CD14-positive monocyte (primary cell): ENCODE measurements around the gene BID. TPM values are rescaled to one million over a fixed set of nuclear protein-coding genes. Genes with fewer than 3 reads are reported as not detected.
A peak's percentile ranks its signal among the peaks of the same experiment; 100 is the strongest.

ENCODE experiments used
- DNase-seq, 3 donors: peaks; one replicate each; pipeline ENCODE4 v3.0.0-alpha.2; 2011 to 2022
- H2AFZ ChIP-seq: 2 replicates; pipeline ENCODE4 v1.6.0; 2012; ENCODE audit warnings: mild to moderate bottlenecking, low read depth, low read length, inconsistent platforms; ENCODE audit not compliant: insufficient read depth, poor library complexity, severe bottlenecking
- H3K27ac ChIP-seq, 2 donors: 1 replicate in 1 of 2; 2 replicates in 1 of 2; pipeline ENCODE4 v1.5.1; 2012 to 2013; ENCODE audit warnings: low read length in 2 of 2, control low read depth in 1 of 2, inconsistent platforms in 1 of 2, low read depth in 1 of 2, mild to moderate bottlenecking in 1 of 2
- H3K27me3 ChIP-seq, 2 donors: one replicate each; pipeline versions ENCODE4 v1.6.0 to v1.6.1; 2011 to 2013; ENCODE audit warnings: low read length in 2 of 2; ENCODE audit not compliant: control insufficient read depth in 2 of 2, insufficient read depth in 2 of 2
- H3K36me3 ChIP-seq, 2 donors: replicated peaks in 1 of 2; 1 replicate in 1 of 2; 2 replicates in 1 of 2; pipeline versions ENCODE4 v1.5.1 to v1.6.1; 2012 to 2013; ENCODE audit warnings: low read length in 2 of 2, control low read depth in 1 of 2, inconsistent platforms in 1 of 2, mild to moderate bottlenecking in 1 of 2; ENCODE audit not compliant: insufficient read depth in 2 of 2, control insufficient read depth in 1 of 2
- H3K4me1 ChIP-seq, 2 donors: 1 replicate in 1 of 2; 2 replicates in 1 of 2; pipeline versions ENCODE4 v1.5.1 to v1.6.1; 2012 to 2013; ENCODE audit warnings: low read length in 2 of 2, control low read depth in 1 of 2, inconsistent platforms in 1 of 2, mild to moderate bottlenecking in 1 of 2, moderate library complexity in 1 of 2; ENCODE audit not compliant: insufficient read depth in 2 of 2, control insufficient read depth in 1 of 2
- H3K4me2 ChIP-seq: replicated peaks from 2 replicates; pipeline ENCODE3; 2012; ENCODE audit warnings: low read length, moderate library complexity, mild to moderate bottlenecking; ENCODE audit not compliant: poor library complexity, severe bottlenecking; ENCODE audit errors: extremely low read depth
- H3K4me3 ChIP-seq, 3 experiments: fragments of 200-600 bp in 1 of 3; sonication (generic) in 1 of 3; replicated peaks in 1 of 3; 1 replicate in 2 of 3; 2 replicates in 1 of 3; pipeline ENCODE4 v1.5.1; 2011 to 2013; ENCODE audit warnings: low read length in 3 of 3, mild to moderate bottlenecking in 3 of 3, control low read depth in 2 of 3, low read depth in 2 of 3, inconsistent platforms in 1 of 3, moderate library complexity in 1 of 3
- H3K79me2 ChIP-seq: 2 replicates; pipeline ENCODE4 v1.6.0; 2012; ENCODE audit warnings: mild to moderate bottlenecking, control low read depth, inconsistent platforms, low read length, moderate library complexity; ENCODE audit not compliant: insufficient read depth
- H3K9ac ChIP-seq: 2 replicates; pipeline ENCODE4 v1.6.0; 2017; ENCODE audit warnings: low read length, mild to moderate bottlenecking; ENCODE audit not compliant: insufficient read depth, poor library complexity, severe bottlenecking
- H3K9me3 ChIP-seq, 2 donors: replicated peaks in 1 of 2; 1 replicate in 1 of 2; 2 replicates in 1 of 2; pipeline versions ENCODE4 v1.5.1 to v1.6.1; 2012 to 2013; ENCODE audit warnings: low read length in 2 of 2, control low read depth in 1 of 2; ENCODE audit not compliant: control insufficient read depth in 1 of 2, insufficient read depth in 1 of 2
- H4K20me1 ChIP-seq: 2 replicates; pipeline ENCODE4 v1.6.0; 2012; ENCODE audit warnings: mild to moderate bottlenecking, low read length, control low read depth, moderate library complexity; ENCODE audit not compliant: insufficient read depth
- H3K27ac Mint-ChIP-seq, 7 donors: one replicate each; pipeline ENCODE4 v1.8.0; 2020; ENCODE audit warnings: mild to moderate bottlenecking in 7 of 7, mixed read lengths in 7 of 7, moderate library complexity in 6 of 7, inconsistent platforms in 2 of 7
- H3K27me3 Mint-ChIP-seq, 3 donors: one replicate each; pipeline ENCODE4 v1.8.0; 2021 to 2022; ENCODE audit warnings: low read depth in 3 of 3, mild to moderate bottlenecking in 3 of 3, mixed read lengths in 3 of 3, moderate library complexity in 3 of 3, inconsistent platforms in 1 of 3
- H3K36me3 Mint-ChIP-seq, 2 donors: one replicate each; pipeline ENCODE4 v1.8.0; 2020; ENCODE audit warnings: mixed read lengths in 2 of 2, inconsistent platforms in 1 of 2, mild to moderate bottlenecking in 1 of 2
- H3K4me1 Mint-ChIP-seq: one replicate; pipeline ENCODE4 v1.8.0; 2020; ENCODE audit warnings: mild to moderate bottlenecking, mixed read lengths
- H3K4me3 Mint-ChIP-seq, 2 donors: one replicate each; pipeline ENCODE4 v1.8.0; 2020; ENCODE audit warnings: mild to moderate bottlenecking in 2 of 2, mixed read lengths in 2 of 2, moderate library complexity in 1 of 2
- H3K9me3 Mint-ChIP-seq, 7 donors: one replicate each; pipeline ENCODE4 v1.8.0; 2020 to 2022; ENCODE audit warnings: mixed read lengths in 7 of 7, mild to moderate bottlenecking in 6 of 7, moderate library complexity in 6 of 7, inconsistent platforms in 2 of 7
- CTCF ChIP-seq: fragments of 200-600 bp; IDR thresholded peaks from one replicate; pipeline ENCODE4 v1.8.0; 2022; ENCODE audit warnings: antibody characterized with exemption, mild to moderate bottlenecking
- WGBS: methylation state at CpG from one replicate; pipeline ENCODE4 v1.1.5; 2013; ENCODE audit warnings: missing lambda C conversion rate; ENCODE audit not compliant: insufficient coverage; 5-methylcytosine and 5-hydroxymethylcytosine counted together
- intact Hi-C, 2 donors: fragments of 100-400 bp; cut with micrococcal nuclease; formaldehyde crosslinking; loops; one replicate each; pipeline versions ENCODE4 v1.15.0 to v1.15.1; 2023
- polyA plus RNA-seq, 3 donors: library from polyadenylated mRNA; depleted of rRNA in 1 of 3; unstranded in 2 of 3; stranded (reverse) in 1 of 3; fragments of 300-500 nt in 2 of 3; fragments of >200 nt in 1 of 3; fragmentation: Illumina TruSeq in 2 of 3; gene quantifications; 1 replicate in 2 of 3; 2 replicates in 1 of 3; pipeline ENCODE4 v1.2.3, GENCODE V29; 2012 to 2021

Gene BID
- polyA plus RNA-seq, 3 donors: 199 to 423 (median 391) TPM

GRCh38 chr22:17810570-17811116 is 36.4 kb upstream of the BID start:
- intact Hi-C loops: no loop called here
- no peaks in the 10 kb centered on the region for H3K79me2 ChIP-seq
- H3K9ac ChIP-seq: no peak overlapping the region
- no peak overlapping the region for H3K4me3 ChIP-seq
- Mint-ChIP-seq H3K36me3 (no peaks in the 10 kb centered on the region), H3K27me3 (peaks cover under 1 to 3% (median 1%) of the 10 kb centered on the region in 3 donors), H3K4me1 (no peaks in the 10 kb centered on the region), H3K9me3 (no peaks in the 10 kb centered on the region), H3K4me3 (no peak overlapping the region), H3K27ac (no peak overlapping the region)
- no peaks in the 10 kb centered on the region for H3K27me3 ChIP-seq
- no peaks in the 10 kb centered on the region for H3K36me3 ChIP-seq
- no peak for DNase-seq
- 93% methylated on average over 11 of the region's 12 CpGs for WGBS
- H2AFZ ChIP-seq: no peak overlapping the region
- H3K4me2 ChIP-seq: no peak overlapping the region
- no peaks in the 10 kb centered on the region for H3K4me1 ChIP-seq
- H3K9me3 ChIP-seq: no peaks in the 10 kb centered on the region
- no peaks in the 10 kb centered on the region for H4K20me1 ChIP-seq
- no peak overlapping the region for H3K27ac ChIP-seq
- TF ChIP-seq CTCF: no peak

GRCh38 chr22:17808693-17809403 is 34.6 kb upstream of the BID start:
- no peak overlapping the region for H3K4me2 ChIP-seq
- 96% methylated on average over 24 of the region's 25 CpGs for WGBS
- H3K36me3 ChIP-seq: no peaks in the 10 kb centered on the region
- H3K79me2 ChIP-seq: no peaks in the 10 kb centered on the region
- no peak for TF ChIP-seq CTCF
- peaks cover 0 to 1% (median 1%) of the 10 kb centered on the region in 3 donors for H3K27me3 Mint-ChIP-seq
- H4K20me1 ChIP-seq: no peaks in the 10 kb centered on the region
- H3K4me3 Mint-ChIP-seq: no peak overlapping the region
- H3K27ac Mint-ChIP-seq: peak overlapping the region in 1 of 7 donors; percentile 9
- no peaks in the 10 kb centered on the region for H3K4me1 Mint-ChIP-seq
- H3K4me1 ChIP-seq: no peaks in the 10 kb centered on the region
- H3K9me3 Mint-ChIP-seq: no peaks in the 10 kb centered on the region
- no peaks in the 10 kb centered on the region for H3K9me3 ChIP-seq
- intact Hi-C loops: no loop called here
- H3K27me3 ChIP-seq: no peaks in the 10 kb centered on the region
- no peak for DNase-seq
- H3K36me3 Mint-ChIP-seq: no peaks in the 10 kb centered on the region
- H3K9ac ChIP-seq: no peak overlapping the region
- no peak overlapping the region for H3K4me3 ChIP-seq
- H3K27ac ChIP-seq: no peak overlapping the region
- H2AFZ ChIP-seq: no peak overlapping the region
